Gastroesophageal sphincter (tissue), 3 donors: Measurements from ENCODE around the gene MIPOL1.

Source experiments
- EP300 ChIP-seq: sonication (generic); formaldehyde crosslinking; IDR thresholded peaks from one replicate; pipeline ENCODE4 v1.6.1; 2017; ENCODE audit warnings: antibody characterized with exemption, mild to moderate bottlenecking
- POLR2A ChIP-seq, 2 donors: fragments of 450-650 bp; IDR thresholded peaks; one replicate each; pipeline ENCODE4 v1.6.1; 2017; ENCODE audit warnings: antibody characterized with exemption in 2 of 2, mild to moderate bottlenecking in 2 of 2, moderate library complexity in 1 of 2
- POLR2AphosphoS5 ChIP-seq: sonication (generic); formaldehyde crosslinking; IDR thresholded peaks from one replicate; pipeline ENCODE4 v1.6.1; 2017; ENCODE audit warnings: antibody characterized with exemption
- TF ChIP-seq, protein P1 (sequence below), 4 experiments: fragments of 200-600 bp in 2 of 4; fragments of 450-650 bp in 2 of 4; sonication (generic) in 1 of 4; IDR thresholded peaks; one replicate each; pipeline ENCODE4 v1.5.1; 2017 to 2019; ENCODE audit warnings: antibody characterized with exemption in 4 of 4, mild to moderate bottlenecking in 2 of 4, moderate library complexity in 2 of 4

DNA sequence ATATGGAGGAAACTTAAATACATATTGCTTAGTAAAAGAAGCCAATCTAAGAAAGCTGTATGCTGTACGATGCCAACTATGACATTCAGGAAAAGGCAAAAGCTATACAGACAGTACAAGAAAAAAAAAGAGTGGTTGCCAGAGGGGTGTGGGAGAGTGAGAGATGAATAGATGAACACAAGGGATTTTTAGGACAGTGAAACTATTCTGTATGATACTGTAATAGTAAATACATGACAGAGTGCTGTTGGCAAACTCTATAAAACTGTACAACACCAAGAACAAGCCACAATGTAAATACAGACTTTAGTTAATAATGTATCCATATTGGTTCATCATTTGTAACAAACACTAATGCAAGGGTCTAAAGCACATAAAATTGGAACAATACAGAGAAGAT, 10.9 kb upstream of the MIPOL1 start:
- TF ChIP-seq, protein P1, sequence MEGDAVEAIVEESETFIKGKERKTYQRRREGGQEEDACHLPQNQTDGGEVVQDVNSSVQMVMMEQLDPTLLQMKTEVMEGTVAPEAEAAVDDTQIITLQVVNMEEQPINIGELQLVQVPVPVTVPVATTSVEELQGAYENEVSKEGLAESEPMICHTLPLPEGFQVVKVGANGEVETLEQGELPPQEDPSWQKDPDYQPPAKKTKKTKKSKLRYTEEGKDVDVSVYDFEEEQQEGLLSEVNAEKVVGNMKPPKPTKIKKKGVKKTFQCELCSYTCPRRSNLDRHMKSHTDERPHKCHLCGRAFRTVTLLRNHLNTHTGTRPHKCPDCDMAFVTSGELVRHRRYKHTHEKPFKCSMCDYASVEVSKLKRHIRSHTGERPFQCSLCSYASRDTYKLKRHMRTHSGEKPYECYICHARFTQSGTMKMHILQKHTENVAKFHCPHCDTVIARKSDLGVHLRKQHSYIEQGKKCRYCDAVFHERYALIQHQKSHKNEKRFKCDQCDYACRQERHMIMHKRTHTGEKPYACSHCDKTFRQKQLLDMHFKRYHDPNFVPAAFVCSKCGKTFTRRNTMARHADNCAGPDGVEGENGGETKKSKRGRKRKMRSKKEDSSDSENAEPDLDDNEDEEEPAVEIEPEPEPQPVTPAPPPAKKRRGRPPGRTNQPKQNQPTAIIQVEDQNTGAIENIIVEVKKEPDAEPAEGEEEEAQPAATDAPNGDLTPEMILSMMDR (IDR thresholded peaks at IDR 0.05), result no peak
- TF ChIP-seq POLR2AphosphoS5 (no peak), POLR2A (IDR thresholded peaks at IDR 0.05) (no peak), EP300 (no peak)
